Measurements from ENCODE around the gene CCDC149.

The CCDC149 gene

GRCh38 chr4:24835696-24836095 is 77.1 kb downstream of the CCDC149 start:
- no peak overlapping the region for H3K27ac ChIP-seq
- H3K27me3 ChIP-seq (replicated peaks) = no peaks in the 10 kb centered on the region
- H3K4me3 ChIP-seq (ENCODE audit: low read depth, low read length) = no peak overlapping the region
- peaks cover 6% of the 10 kb centered on the region for H3K36me3 ChIP-seq (replicated peaks)
- TF ChIP-seq CTCF (IDR thresholded peaks at IDR 0.05; ENCODE audit: low read depth, low read length, missing control alignments) = no peak
- DNase-seq = no peak
- in situ Hi-C loops (cut with HindIII; ENCODE audit: low pct_ligation_motif_present, low sequenced_read_pairs) = no loop called here

DNA sequence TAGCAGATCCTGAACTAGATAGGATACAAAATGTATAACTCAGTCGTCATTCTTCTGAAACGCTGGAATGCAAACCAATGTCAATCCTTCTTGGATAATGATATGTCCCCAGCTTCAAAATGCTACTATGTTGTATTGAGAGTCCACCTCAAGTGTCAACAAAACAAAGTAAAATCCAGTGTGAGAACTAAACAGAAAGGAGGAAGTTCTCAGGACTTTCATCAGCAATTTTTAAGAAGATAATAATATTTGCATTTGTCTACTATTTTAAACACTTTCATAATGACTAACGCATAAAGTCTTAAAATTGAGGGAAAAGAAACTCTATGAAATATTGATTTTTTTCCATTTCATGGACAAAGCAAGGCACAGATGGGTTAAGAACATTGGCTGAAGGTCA is 81.2 kb downstream of the CCDC149 start:
- no peaks in the 10 kb centered on the region for H3K27me3 ChIP-seq (replicated peaks)
- TF ChIP-seq CTCF (IDR thresholded peaks at IDR 0.05; ENCODE audit: low read depth, low read length, missing control alignments) = no peak
- peaks cover 6% of the 10 kb centered on the region for H3K36me3 ChIP-seq (replicated peaks)
- in situ Hi-C loops (cut with HindIII; ENCODE audit: low pct_ligation_motif_present, low sequenced_read_pairs) = no loop called here
- H3K27ac ChIP-seq = no peak overlapping the region
- DNase-seq = no peak
- H3K4me3 ChIP-seq (ENCODE audit: low read depth, low read length) = no peak overlapping the region

DNA sequence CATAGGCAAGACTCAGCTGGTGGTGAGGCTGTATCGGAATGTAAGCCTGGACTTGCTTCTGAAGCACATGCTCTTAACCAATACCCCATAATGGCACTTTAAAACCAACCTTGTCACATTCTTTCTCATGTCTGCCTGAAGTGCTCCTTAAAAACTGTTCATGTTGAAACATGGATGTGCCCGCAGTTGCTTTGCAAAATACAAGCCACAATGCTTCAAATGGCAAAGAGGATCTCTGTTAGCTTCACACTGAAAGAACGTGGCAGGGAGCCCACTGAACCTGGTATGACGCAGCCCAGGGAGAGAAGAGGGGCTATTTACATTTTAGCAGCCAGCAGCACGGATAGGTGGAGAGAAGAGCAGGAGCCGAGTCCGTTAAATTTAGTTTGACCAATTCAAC is 88.1 kb downstream of the CCDC149 start:
- no peak for DNase-seq
- Histone ChIP-seq H3K36me3 (replicated peaks) (no peaks in the 10 kb centered on the region), H3K27ac (no peak overlapping the region), H3K27me3 (replicated peaks) (no peaks in the 10 kb centered on the region), H3K4me3 (ENCODE audit: low read depth, low read length) (no peak overlapping the region)
- no peak for TF ChIP-seq CTCF (IDR thresholded peaks at IDR 0.05; ENCODE audit: low read depth, low read length, missing control alignments)
- in situ Hi-C loops (cut with HindIII; ENCODE audit: low pct_ligation_motif_present, low sequenced_read_pairs) = no loop called here

GRCh38 chr4:24820541-24820940 is 92.3 kb downstream of the CCDC149 start:
- TF ChIP-seq CTCF (IDR thresholded peaks at IDR 0.05; ENCODE audit: low read depth, low read length, missing control alignments) = no peak
- DNase-seq = peak; percentile 14
- Histone ChIP-seq H3K27ac (no peak overlapping the region), H3K36me3 (replicated peaks) (peaks cover 3% of the 10 kb centered on the region), H3K27me3 (replicated peaks) (no peaks in the 10 kb centered on the region), H3K4me3 (ENCODE audit: low read depth, low read length) (no peak overlapping the region)
- in situ Hi-C loops (cut with HindIII; ENCODE audit: low pct_ligation_motif_present, low sequenced_read_pairs) = no loop called here

DNA sequence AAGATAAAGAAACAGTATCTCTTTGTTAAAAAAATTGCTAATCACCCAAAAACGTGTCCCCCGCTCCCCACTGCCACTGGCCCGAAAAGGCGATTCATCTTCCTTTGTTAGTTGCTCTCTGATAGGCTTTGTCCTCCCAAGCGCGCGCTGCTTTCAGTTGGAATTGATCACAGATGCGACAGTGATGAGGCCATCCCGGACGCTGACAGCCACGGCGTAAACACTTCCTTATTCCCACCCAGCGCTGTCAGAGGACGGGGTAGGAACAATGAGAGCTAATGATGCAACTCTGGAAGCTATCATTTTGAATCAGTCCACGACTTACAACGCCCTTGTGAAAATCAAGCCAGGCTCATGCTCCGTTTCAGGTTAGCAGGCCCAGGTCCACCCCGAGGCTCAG is 96.0 kb downstream of the CCDC149 start:
- no peaks in the 10 kb centered on the region for H3K27me3 ChIP-seq (replicated peaks)
- in situ Hi-C loops (cut with HindIII; ENCODE audit: low pct_ligation_motif_present, low sequenced_read_pairs) = no loop called here
- TF ChIP-seq CTCF (IDR thresholded peaks at IDR 0.05; ENCODE audit: low read depth, low read length, missing control alignments) = no peak
- peaks cover 3% of the 10 kb centered on the region for H3K36me3 ChIP-seq (replicated peaks)
- H3K4me3 ChIP-seq (ENCODE audit: low read depth, low read length) = no peak overlapping the region
- no peak for DNase-seq
- no peak overlapping the region for H3K27ac ChIP-seq

DNA sequence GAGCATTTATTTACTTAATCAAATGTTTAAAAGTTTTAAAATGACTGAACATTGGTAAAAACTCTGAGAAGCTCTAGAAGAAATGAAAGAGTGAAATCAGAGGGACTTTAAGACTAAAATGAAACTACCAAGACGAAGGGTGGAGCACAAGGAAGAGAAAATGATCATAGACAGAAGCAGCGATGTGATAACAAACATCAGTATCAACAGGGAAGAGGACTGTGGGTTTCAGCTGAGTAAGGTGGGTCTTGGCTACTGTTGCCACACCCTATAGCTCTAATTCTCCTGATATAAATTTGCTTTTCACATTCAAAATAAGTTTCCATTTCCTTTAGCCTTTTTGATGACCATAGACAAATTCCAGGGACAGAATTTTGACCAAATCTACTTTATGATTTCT is 99.1 kb downstream of the CCDC149 start:
- no peak for TF ChIP-seq CTCF (IDR thresholded peaks at IDR 0.05; ENCODE audit: low read depth, low read length, missing control alignments)
- H3K27ac ChIP-seq = no peak overlapping the region
- H3K36me3 ChIP-seq (replicated peaks) = peaks cover 3% of the 10 kb centered on the region
- no peak overlapping the region for H3K4me3 ChIP-seq (ENCODE audit: low read depth, low read length)
- no peak for DNase-seq
- no peaks in the 10 kb centered on the region for H3K27me3 ChIP-seq (replicated peaks)
- in situ Hi-C loops (cut with HindIII; ENCODE audit: low pct_ligation_motif_present, low sequenced_read_pairs) = no loop called here

All from brain microvascular endothelial cell (primary cell).